HG03565 (cell line): Measurements from ENCODE around the gene TNFAIP1.
"Not testable (repeated sequence)": the region's sequence is repeated elsewhere in the genome, so short reads cannot be mapped to it uniquely, and the experiment has no call there.

Experiments used
- ATAC-seq: cut with Tn5 transposase; IDR thresholded peaks from one replicate; pipeline ENCODE4 v1.9.1; 2021; ENCODE audit warnings: mild to moderate bottlenecking, moderate library complexity; ENCODE audit not compliant: unreplicated experiment

The TNFAIP1 gene

GRCh38 chr17:28324267-28324745 is 11.3 kb upstream of the TNFAIP1 start:
- ATAC-seq: no peak

GRCh38 chr17:28324781-28325180 is 10.8 kb upstream of the TNFAIP1 start:
- no peak for ATAC-seq

- no peak for ATAC-seq
Measured at GRCh38 chr17:28325211-28325610, 10.3 kb upstream of the TNFAIP1 start.

GRCh38 chr17:28326114-28326513 is 9.4 kb upstream of the TNFAIP1 start:
- no peak for ATAC-seq

GRCh38 chr17:28327031-28327607 is 8.4 kb upstream of the TNFAIP1 start:
- ATAC-seq: peak; percentile 61

- ATAC-seq: no peak
Measured at GRCh38 chr17:28327709-28328108, 7.9 kb upstream of the TNFAIP1 start.

GRCh38 chr17:28328325-28328724 is 7.2 kb upstream of the TNFAIP1 start:
- no peak for ATAC-seq

- ATAC-seq: no peak
Measured at GRCh38 chr17:28330671-28331070, 4.9 kb upstream of the TNFAIP1 start.

- ATAC-seq: no peak
Measured at GRCh38 chr17:28331891-28332420, 3.6 kb upstream of the TNFAIP1 start.

- no peak for ATAC-seq
Measured at GRCh38 chr17:28333083-28333746, 2.3 kb upstream of the TNFAIP1 start.

- ATAC-seq: no peak
Measured at GRCh38 chr17:28334171-28334570, 1.4 kb upstream of the TNFAIP1 start.

- ATAC-seq: no peak
Measured at GRCh38 chr17:28334666-28335200, 828 bp upstream of the TNFAIP1 start.

- no peak for ATAC-seq
Measured at GRCh38 chr17:28335959-28336871, 654 bp downstream of the TNFAIP1 start.

- ATAC-seq: no peak
Measured at GRCh38 chr17:28338056-28338768, 2.7 kb downstream of the TNFAIP1 start.

GRCh38 chr17:28338769-28339212 is 3.2 kb downstream of the TNFAIP1 start:
- ATAC-seq: not testable (repeated sequence)

GRCh38 chr17:28339431-28339830 is 3.9 kb downstream of the TNFAIP1 start:
- no peak for ATAC-seq

- ATAC-seq: no peak
Measured at GRCh38 chr17:28340374-28340773, 4.8 kb downstream of the TNFAIP1 start.

GRCh38 chr17:28341516-28341915 is 6.0 kb downstream of the TNFAIP1 start:
- ATAC-seq: no peak

- no peak for ATAC-seq
Measured at GRCh38 chr17:28342313-28342712, 6.8 kb downstream of the TNFAIP1 start.

- no peak for ATAC-seq
Measured at GRCh38 chr17:28343491-28343932, 8.0 kb downstream of the TNFAIP1 start.
